Nephron (organoid): ENCODE measurements around the gene TMEM164.

Experiments used
- H3K27ac Mint-ChIP-seq, 3 experiments: 2 replicates each; pipeline ENCODE4 v1.8.0; 2020; ENCODE audit warnings: mixed read lengths in 3 of 3, mild to moderate bottlenecking in 2 of 3, moderate library complexity in 1 of 3
- H3K27me3 Mint-ChIP-seq: 2 replicates; pipeline ENCODE4 v1.8.0; 2021; ENCODE audit warnings: low read depth, mild to moderate bottlenecking, moderate library complexity, mixed read lengths
- H3K36me3 Mint-ChIP-seq: 2 replicates; pipeline ENCODE4 v1.8.0; 2020; ENCODE audit warnings: low read depth, mixed read lengths
- H3K4me1 Mint-ChIP-seq: 2 replicates; pipeline ENCODE4 v1.8.0; 2020; ENCODE audit warnings: mixed read lengths
- H3K4me3 Mint-ChIP-seq, 3 experiments: 2 replicates each; pipeline ENCODE4 v1.8.0; 2020; ENCODE audit warnings: mild to moderate bottlenecking in 3 of 3, mixed read lengths in 3 of 3, moderate library complexity in 2 of 3
- H3K9me3 Mint-ChIP-seq: 2 replicates; pipeline ENCODE4 v1.8.0; 2020; ENCODE audit warnings: mixed read lengths
- TF ChIP-seq, protein P1 (sequence below), 3 experiments: fragments of 200-600 bp; sonication (generic); IDR thresholded peaks; one replicate each; pipeline ENCODE4 v1.5.0; 2021; ENCODE audit warnings: antibody characterized with exemption in 3 of 3; ENCODE audit not compliant: unreplicated experiment in 3 of 3

Gene TMEM164

GRCh38 chrX:109990582-109991276 is 12.2 kb upstream of the TMEM164 start:
- H3K36me3 Mint-ChIP-seq, result no peaks in the 10 kb centered on the region
- TF ChIP-seq, protein P1, sequence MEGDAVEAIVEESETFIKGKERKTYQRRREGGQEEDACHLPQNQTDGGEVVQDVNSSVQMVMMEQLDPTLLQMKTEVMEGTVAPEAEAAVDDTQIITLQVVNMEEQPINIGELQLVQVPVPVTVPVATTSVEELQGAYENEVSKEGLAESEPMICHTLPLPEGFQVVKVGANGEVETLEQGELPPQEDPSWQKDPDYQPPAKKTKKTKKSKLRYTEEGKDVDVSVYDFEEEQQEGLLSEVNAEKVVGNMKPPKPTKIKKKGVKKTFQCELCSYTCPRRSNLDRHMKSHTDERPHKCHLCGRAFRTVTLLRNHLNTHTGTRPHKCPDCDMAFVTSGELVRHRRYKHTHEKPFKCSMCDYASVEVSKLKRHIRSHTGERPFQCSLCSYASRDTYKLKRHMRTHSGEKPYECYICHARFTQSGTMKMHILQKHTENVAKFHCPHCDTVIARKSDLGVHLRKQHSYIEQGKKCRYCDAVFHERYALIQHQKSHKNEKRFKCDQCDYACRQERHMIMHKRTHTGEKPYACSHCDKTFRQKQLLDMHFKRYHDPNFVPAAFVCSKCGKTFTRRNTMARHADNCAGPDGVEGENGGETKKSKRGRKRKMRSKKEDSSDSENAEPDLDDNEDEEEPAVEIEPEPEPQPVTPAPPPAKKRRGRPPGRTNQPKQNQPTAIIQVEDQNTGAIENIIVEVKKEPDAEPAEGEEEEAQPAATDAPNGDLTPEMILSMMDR (IDR thresholded peaks at IDR 0.05; ENCODE audit: unreplicated experiment in 3 of 3), result no peak
- H3K4me1 Mint-ChIP-seq, result no peaks in the 10 kb centered on the region

GRCh38 chrX:109992203-109992602 is 10.7 kb upstream of the TMEM164 start:
- peaks cover 10% of the 10 kb centered on the region for H3K27me3 Mint-ChIP-seq
- no peaks in the 10 kb centered on the region for H3K9me3 Mint-ChIP-seq
- no peak overlapping the region for H3K4me3 Mint-ChIP-seq
- no peaks in the 10 kb centered on the region for H3K4me1 Mint-ChIP-seq
- no peak overlapping the region for H3K27ac Mint-ChIP-seq
- TF ChIP-seq, protein P1 (IDR thresholded peaks at IDR 0.05; ENCODE audit: unreplicated experiment in 3 of 3), result no peak
- no peaks in the 10 kb centered on the region for H3K36me3 Mint-ChIP-seq

More at GRCh38 chrX:109990582-109991276, 12.2 kb upstream of the TMEM164 start:
- Mint-ChIP-seq H3K9me3 (no peaks in the 10 kb centered on the region), H3K4me3 (no peak overlapping the region), H3K27me3 (peaks cover 10% of the 10 kb centered on the region), H3K27ac (no peak overlapping the region)

DNA sequence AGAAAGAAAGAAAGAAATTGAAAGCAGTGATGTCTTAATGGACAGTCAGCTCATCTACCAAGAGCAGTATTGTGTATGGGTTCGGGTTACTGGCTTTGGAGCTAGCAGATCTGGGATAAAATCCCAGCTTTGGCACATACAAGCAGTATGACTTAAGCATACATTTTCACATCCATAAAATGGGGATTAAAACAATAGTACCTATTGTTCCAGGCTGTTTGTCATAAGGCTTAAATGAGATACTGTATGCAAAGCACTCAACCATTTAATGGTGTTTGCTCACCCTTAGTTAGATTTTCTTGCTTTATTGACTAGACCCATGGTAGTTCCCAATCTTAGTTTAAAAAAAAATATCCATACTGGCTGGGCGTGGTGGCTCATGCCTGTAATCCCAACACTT is 7.8 kb upstream of the TMEM164 start:
- peaks cover 4% of the 10 kb centered on the region for H3K4me1 Mint-ChIP-seq
- H3K27me3 Mint-ChIP-seq, result peaks cover 5% of the 10 kb centered on the region
- H3K36me3 Mint-ChIP-seq, result no peaks in the 10 kb centered on the region
- TF ChIP-seq, protein P1 (IDR thresholded peaks at IDR 0.05; ENCODE audit: unreplicated experiment in 3 of 3), result no peak
- H3K4me3 Mint-ChIP-seq, result no peak overlapping the region
- H3K9me3 Mint-ChIP-seq, result no peaks in the 10 kb centered on the region
- H3K27ac Mint-ChIP-seq, result no peak overlapping the region

DNA sequence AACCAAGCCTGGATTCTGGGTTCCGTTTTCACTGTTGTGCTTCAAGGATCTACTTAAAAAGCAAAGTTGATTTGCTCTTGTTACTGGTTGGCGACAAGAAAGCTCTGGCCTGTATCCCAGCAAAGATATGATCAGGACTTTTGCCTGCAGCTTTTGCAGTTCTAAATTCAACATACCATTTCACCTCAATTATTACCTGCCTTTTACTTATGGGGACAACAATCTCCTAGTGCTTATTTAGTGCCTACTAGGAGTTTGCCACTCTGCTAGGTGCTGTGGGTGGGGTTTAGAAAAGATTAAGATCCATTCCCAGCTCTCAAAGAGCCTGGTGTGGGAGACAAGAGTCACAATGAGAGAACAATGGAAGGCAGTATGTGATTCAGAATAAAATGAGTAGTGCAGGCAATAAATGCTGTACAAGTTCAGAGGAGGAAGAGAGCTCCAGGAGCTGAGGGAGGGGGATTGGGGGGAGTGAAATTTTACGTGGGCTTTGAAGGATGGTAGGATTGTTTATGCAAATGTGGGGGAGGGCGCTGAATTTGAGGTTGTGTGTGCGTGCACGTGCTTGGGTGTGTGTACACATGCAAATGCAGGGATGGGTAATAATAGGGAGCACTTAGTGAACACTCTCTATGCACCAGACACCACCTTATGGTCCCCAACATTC is 5.0 kb upstream of the TMEM164 start:
- Mint-ChIP-seq H3K27me3 (peaks cover 5% of the 10 kb centered on the region), H3K9me3 (no peaks in the 10 kb centered on the region), H3K4me1 (peaks cover 21% of the 10 kb centered on the region), H3K27ac (peak overlapping the region; percentile 3 to 65 (median 50)), H3K4me3 (peak overlapping the region in 1 of 3 experiments; percentile 9), H3K36me3 (no peaks in the 10 kb centered on the region)
- TF ChIP-seq, protein P1 (IDR thresholded peaks at IDR 0.05; ENCODE audit: unreplicated experiment in 3 of 3), result no peak

DNA sequence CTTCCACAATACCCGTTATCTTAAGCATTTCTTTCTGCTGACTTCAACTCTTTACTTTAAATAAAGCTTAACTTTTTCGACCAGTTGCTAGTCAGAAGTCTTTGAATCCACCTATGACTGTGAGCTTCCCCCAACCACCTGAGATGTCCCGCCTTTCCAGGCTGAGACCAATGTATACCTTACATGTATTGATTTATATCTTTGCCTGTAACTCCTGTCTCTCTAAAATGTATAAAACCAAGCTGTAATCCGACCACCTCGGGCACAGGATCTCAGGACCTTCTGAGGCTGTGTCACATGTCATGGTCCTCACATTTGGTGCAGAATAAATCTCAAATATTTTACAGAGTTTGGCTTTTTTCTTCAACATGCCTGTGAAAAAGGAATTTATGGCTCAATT is 2.9 kb upstream of the TMEM164 start:
- Mint-ChIP-seq H3K36me3 (peaks cover 7% of the 10 kb centered on the region), H3K27me3 (no peaks in the 10 kb centered on the region)

More for the DNA sequence above, 2.9 kb upstream of the TMEM164 start:
- H3K9me3 Mint-ChIP-seq, result no peaks in the 10 kb centered on the region
- H3K4me1 Mint-ChIP-seq, result peaks cover 35% of the 10 kb centered on the region
- peak overlapping the region in 1 of 3 experiments; percentile 26 for H3K4me3 Mint-ChIP-seq
- TF ChIP-seq, protein P1 (IDR thresholded peaks at IDR 0.05; ENCODE audit: unreplicated experiment in 3 of 3), result no peak
- H3K27ac Mint-ChIP-seq, result peak overlapping the region in 1 of 3 experiments; percentile 89
